HG02943 (cell line): ENCODE data around the gene PRR7.
"Not testable (repeated sequence)": the region's sequence is repeated elsewhere in the genome, so short reads cannot be mapped to it uniquely, and the experiment has no call there.

Experiments
- ATAC-seq: cut with Tn5 transposase; IDR thresholded peaks from one replicate; pipeline ENCODE4 v1.9.1; 2021; ENCODE audit warnings: mild to moderate bottlenecking, low read depth, moderate library complexity; ENCODE audit not compliant: unreplicated experiment

The PRR7 gene

GRCh38 chr5:177479774-177480173 lies 33.2 kb downstream of the PRR7 start:
- ATAC-seq = no peak

GRCh38 chr5:177482359-177482795 lies 35.8 kb downstream of the PRR7 start:
- ATAC-seq = no peak

GRCh38 chr5:177483042-177483441 lies 36.4 kb downstream of the PRR7 start:
- no peak for ATAC-seq

- ATAC-seq = no peak
Measured at GRCh38 chr5:177483994-177484901, 37.6 kb downstream of the PRR7 start.

GRCh38 chr5:177484902-177485549 lies 38.4 kb downstream of the PRR7 start:
- ATAC-seq = no peak

- not testable (repeated sequence) for ATAC-seq
Measured at GRCh38 chr5:177485753-177486152, 39.1 kb downstream of the PRR7 start.

GRCh38 chr5:177486256-177486655 lies 39.6 kb downstream of the PRR7 start:
- no peak for ATAC-seq

GRCh38 chr5:177487144-177487543 lies 40.5 kb downstream of the PRR7 start:
- ATAC-seq = no peak

- ATAC-seq = no peak
Measured at GRCh38 chr5:177487975-177488374, 41.4 kb downstream of the PRR7 start.

GRCh38 chr5:177489119-177489716 lies 42.6 kb downstream of the PRR7 start:
- ATAC-seq = no peak

GRCh38 chr5:177490311-177490991 lies 43.8 kb downstream of the PRR7 start:
- ATAC-seq = no peak

- no peak for ATAC-seq
Measured at GRCh38 chr5:177490992-177491391, 44.4 kb downstream of the PRR7 start.

GRCh38 chr5:177491429-177491945 lies 44.9 kb downstream of the PRR7 start:
- ATAC-seq = no peak

GRCh38 chr5:177491983-177492746 lies 45.6 kb downstream of the PRR7 start:
- no peak for ATAC-seq

- ATAC-seq = no peak
Measured at GRCh38 chr5:177492841-177493240, 46.2 kb downstream of the PRR7 start.

- no peak for ATAC-seq
Measured at GRCh38 chr5:177493795-177494345, 47.3 kb downstream of the PRR7 start.

- no peak for ATAC-seq
Measured at GRCh38 chr5:177494346-177495195, 48.0 kb downstream of the PRR7 start.

- ATAC-seq = no peak
Measured at GRCh38 chr5:177495243-177496060, 48.8 kb downstream of the PRR7 start.
